Smooth muscle cell (in vitro differentiated cells): Measurements from ENCODE around the gene RGS6. TPM values are rescaled to one million over a fixed set of nuclear protein-coding genes. Genes with fewer than 3 reads are reported as not detected.

ENCODE experiments used
- DNase-seq: peaks from one replicate; lab custom pipeline; 2025; ENCODE audit not compliant: unreplicated experiment; lab: John Stamatoyannopoulos, UW
- H2AFZ ChIP-seq: fragments of 200-600 bp; sonication (generic); 2 replicates; pipeline ENCODE4 v1.6.0; 2016; ENCODE audit warnings: antibody characterized with exemption, low read depth, mild to moderate bottlenecking
- H3F3A ChIP-seq: fragments of 200-600 bp; sonication (generic); 2 replicates; pipeline ENCODE4 v1.6.0; 2017; ENCODE audit warnings: antibody characterized with exemption, low read depth
- H3K27ac ChIP-seq: fragments of 200-600 bp; sonication (generic); 2 replicates; pipeline ENCODE4 v1.5.1; 2016; ENCODE audit warnings: low read depth, mild to moderate bottlenecking
- H3K27me3 ChIP-seq: fragments of 200-600 bp; sonication (generic); 2 replicates; pipeline ENCODE4 v1.6.1; 2016; ENCODE audit warnings: low read depth, mild to moderate bottlenecking
- H3K36me3 ChIP-seq: fragments of 200-600 bp; sonication (generic); 2 replicates; pipeline ENCODE4 v1.5.1; 2016; ENCODE audit warnings: low read depth
- H3K4me1 ChIP-seq: fragments of 200-600 bp; sonication (generic); 2 replicates; pipeline ENCODE4 v1.5.1; 2016; ENCODE audit warnings: low read depth
- H3K4me2 ChIP-seq: fragments of 200-600 bp; sonication (generic); 2 replicates; pipeline ENCODE4 v1.6.0; 2016; ENCODE audit warnings: mild to moderate bottlenecking
- H3K4me3 ChIP-seq: fragments of 200-600 bp; sonication (generic); 2 replicates; pipeline ENCODE4 v1.5.1; 2016; ENCODE audit warnings: mild to moderate bottlenecking
- H3K79me2 ChIP-seq: fragments of 200-600 bp; sonication (generic); 2 replicates; pipeline ENCODE4 v1.6.0; 2016; ENCODE audit warnings: low read depth, mild to moderate bottlenecking
- H3K9ac ChIP-seq: fragments of 200-600 bp; sonication (generic); 2 replicates; pipeline ENCODE4 v1.6.0; 2016; ENCODE audit warnings: low read depth
- H3K9me3 ChIP-seq: fragments of 200-600 bp; sonication (generic); replicated peaks from 2 replicates; pipeline ENCODE4 v1.5.1; 2016; ENCODE audit warnings: low read depth
- H4K20me1 ChIP-seq: fragments of 200-600 bp; sonication (generic); 2 replicates; pipeline ENCODE4 v1.6.0; 2016; ENCODE audit warnings: low read depth
- CTCF ChIP-seq: fragments of 200-600 bp; sonication (generic); IDR thresholded peaks from 2 replicates; pipeline ENCODE4 v1.5.1; 2017; ENCODE audit warnings: borderline replicate concordance, mild to moderate bottlenecking, antibody characterized with exemption; ENCODE audit not compliant: insufficient read depth, poor library complexity, severe bottlenecking
- WGBS: methylation state at CpG from one replicate; pipeline ENCODE4 v1.1.7; 2016; ENCODE audit warnings: low lambda C conversion rate; 5-methylcytosine and 5-hydroxymethylcytosine counted together
- polyA plus RNA-seq: library from polyadenylated mRNA; unstranded; fragments of >200 nt; fragmentation: Nextera tagmentation; extraction: Ambion mirVana; gene quantifications from 2 replicates; pipeline ENCODE4 v1.2.1, GENCODE V29; 2016
- total RNA-seq: library from RNA; depleted of rRNA; stranded (reverse); fragments of >200 nt; gene quantifications from 2 replicates; pipeline ENCODE4 v1.2.3, GENCODE V29; 2014

The RGS6 gene
- total and polyA plus RNA-seq, 2 experiments from 2014 or later = 0.40 TPM; not detected in 1

GRCh38 chr14:72089625-72090024 is 157.4 kb downstream of the RGS6 start:
- H3K36me3 ChIP-seq = no peaks in the 10 kb centered on the region
- H3K9ac ChIP-seq = no peak overlapping the region
- H3K27ac ChIP-seq = no peak overlapping the region
- no peaks in the 10 kb centered on the region for H3F3A ChIP-seq
- H3K9me3 ChIP-seq = no peaks in the 10 kb centered on the region
- H3K4me1 ChIP-seq = no peaks in the 10 kb centered on the region
- no peaks in the 10 kb centered on the region for H3K79me2 ChIP-seq
- no peak overlapping the region for H3K4me3 ChIP-seq
- H3K27me3 ChIP-seq = no peaks in the 10 kb centered on the region
- 68% methylated on average over 4 of the region's 4 CpGs for WGBS
- no peaks in the 10 kb centered on the region for H4K20me1 ChIP-seq
- H2AFZ ChIP-seq = no peak overlapping the region
- H3K4me2 ChIP-seq = no peak overlapping the region
- no peak for DNase-seq
- no peak for TF ChIP-seq CTCF

- no peaks in the 10 kb centered on the region for H3K9me3 ChIP-seq
- H3K27ac ChIP-seq = no peak overlapping the region
- H3F3A ChIP-seq = no peaks in the 10 kb centered on the region
- WGBS = 85% methylated on average over 6 of the region's 6 CpGs
- TF ChIP-seq CTCF = no peak
- no peaks in the 10 kb centered on the region for H3K36me3 ChIP-seq
- no peak for DNase-seq
- no peak overlapping the region for H3K9ac ChIP-seq
- no peak overlapping the region for H2AFZ ChIP-seq
- H4K20me1 ChIP-seq = no peaks in the 10 kb centered on the region
- H3K4me1 ChIP-seq = no peaks in the 10 kb centered on the region
- no peak overlapping the region for H3K4me3 ChIP-seq
- no peaks in the 10 kb centered on the region for H3K79me2 ChIP-seq
- no peak overlapping the region for H3K4me2 ChIP-seq
- no peaks in the 10 kb centered on the region for H3K27me3 ChIP-seq
Measured at GRCh38 chr14:72094844-72095582, 162.8 kb downstream of the RGS6 start.

- no peaks in the 10 kb centered on the region for H3K79me2 ChIP-seq
- no peak for DNase-seq
- no peak overlapping the region for H3K27ac ChIP-seq
- H3K27me3 ChIP-seq = no peaks in the 10 kb centered on the region
- 75% methylated on average over 4 of the region's 4 CpGs for WGBS
- no peak overlapping the region for H3K9ac ChIP-seq
- H3F3A ChIP-seq = no peaks in the 10 kb centered on the region
- no peaks in the 10 kb centered on the region for H3K9me3 ChIP-seq
- no peak overlapping the region for H3K4me2 ChIP-seq
- no peaks in the 10 kb centered on the region for H4K20me1 ChIP-seq
- H3K4me1 ChIP-seq = no peaks in the 10 kb centered on the region
- H2AFZ ChIP-seq = no peak overlapping the region
- no peaks in the 10 kb centered on the region for H3K36me3 ChIP-seq
- TF ChIP-seq CTCF = no peak
- H3K4me3 ChIP-seq = no peak overlapping the region
Measured at GRCh38 chr14:72097173-72097783, 165.0 kb downstream of the RGS6 start.

- Histone ChIP-seq H3K27ac (no peak overlapping the region), H2AFZ (no peak overlapping the region), H3K36me3 (no peaks in the 10 kb centered on the region), H3K4me2 (no peak overlapping the region), H3K79me2 (no peaks in the 10 kb centered on the region), H3K4me1 (no peaks in the 10 kb centered on the region), H3K4me3 (no peak overlapping the region), H3F3A (no peaks in the 10 kb centered on the region), H3K9me3 (no peaks in the 10 kb centered on the region), H4K20me1 (no peaks in the 10 kb centered on the region), H3K27me3 (no peaks in the 10 kb centered on the region), H3K9ac (no peak overlapping the region)
- 83% methylated on average over 4 of the region's 4 CpGs for WGBS
- no peak for TF ChIP-seq CTCF
- DNase-seq = no peak
Measured at GRCh38 chr14:72098210-72098609, 166.0 kb downstream of the RGS6 start.
